Caco-2 (cell line): Measurements from ENCODE around the gene HOXC12. TPM values are rescaled to one million over a fixed set of nuclear protein-coding genes. Genes with fewer than 3 reads are reported as not detected.

Experiments
- BruUV-seq: library from RNA; stranded (reverse); fragments of 400-500 nt; replicated peaks from 2 replicates; lab custom pipeline; 2021; lab: Mats Ljungman, UMichigan
- CTCF ChIA-PET: fragments of 300-600 bp; sonication (Branson Sonifier 250); formaldehyde crosslinking; loops from one replicate; lab custom pipeline; 2022; ENCODE audit warnings: antibody characterized with exemption; lab: Charles Lee
- POLR2A ChIA-PET: fragments of 300-600 bp; sonication (Branson Sonifier 250); formaldehyde crosslinking; loops from one replicate; lab custom pipeline; 2022; ENCODE audit warnings: antibody characterized with exemption; lab: Charles Lee
- DNase-seq, 2 experiments: peaks; one replicate each; pipeline versions ENCODE4 v3.0.0 to v3.0.0-alpha.2; 2020 to 2022
- H3K27me3 ChIP-seq: replicated peaks from 2 replicates; pipeline ENCODE4 v1.6.0; 2011; ENCODE audit warnings: low read length; ENCODE audit not compliant: control insufficient read depth, insufficient read depth
- H3K36me3 ChIP-seq: 2 replicates; pipeline ENCODE4 v1.5.1; 2011; ENCODE audit warnings: low read length; ENCODE audit not compliant: control insufficient read depth, insufficient read depth
- H3K4me1 ChIP-seq: fragments of 250-450 bp; sonication (Bioruptor Pico); 2 replicates; pipeline ENCODE4 v1.5.1; 2020; ENCODE audit warnings: mild to moderate bottlenecking
- H3K4me3 ChIP-seq: 2 replicates; pipeline ENCODE4 v1.5.1; 2011; ENCODE audit warnings: low read depth, mild to moderate bottlenecking, control low read depth, low read length
- H3K9me3 ChIP-seq: fragments of 250-450 bp; sonication (Bioruptor Pico); 2 replicates; pipeline ENCODE4 v1.5.1; 2020; ENCODE audit warnings: mild to moderate bottlenecking, moderate library complexity
- H3K27ac Mint-ChIP-seq: one replicate; pipeline ENCODE4 v1.8.0; 2022; ENCODE audit warnings: mixed read lengths; ENCODE audit not compliant: unreplicated experiment
- H3K27me3 Mint-ChIP-seq: one replicate; pipeline ENCODE4 v1.8.0; 2022; ENCODE audit warnings: mixed read lengths; ENCODE audit not compliant: insufficient read depth, unreplicated experiment
- H3K36me3 Mint-ChIP-seq: one replicate; pipeline ENCODE4 v1.8.0; 2022; ENCODE audit warnings: mild to moderate bottlenecking, mixed read lengths; ENCODE audit not compliant: insufficient read depth, unreplicated experiment
- H3K4me1 Mint-ChIP-seq: one replicate; pipeline ENCODE4 v1.8.0; 2022; ENCODE audit warnings: low read depth, mixed read lengths; ENCODE audit not compliant: unreplicated experiment
- H3K4me3 Mint-ChIP-seq: one replicate; pipeline ENCODE4 v1.8.0; 2022; ENCODE audit warnings: mild to moderate bottlenecking, moderate library complexity, mixed read lengths; ENCODE audit not compliant: unreplicated experiment
- H3K9me3 Mint-ChIP-seq: one replicate; pipeline ENCODE4 v1.8.0; 2022; ENCODE audit warnings: mixed read lengths; ENCODE audit not compliant: unreplicated experiment
- intact Hi-C: fragments of 100-400 bp; cut with micrococcal nuclease; formaldehyde crosslinking; loops from one replicate; pipeline ENCODE4 v1.10.0; 2022; ENCODE audit not compliant: unreplicated experiment
- total RNA-seq: library from RNA; stranded (reverse); gene quantifications from 2 replicates; pipeline ENCODE4 v1.2.3, GENCODE V29; 2022
- TF ChIP-seq, protein P1 (sequence below), 2 experiments: fragments of 200-600 bp in 1 of 2; IDR thresholded peaks; 1 replicate in 1 of 2; 2 replicates in 1 of 2; pipeline versions ENCODE4 v1.5.1 to v1.8.0; 2011 to 2022; ENCODE audit warnings: antibody characterized with exemption in 1 of 2, control low read depth in 1 of 2, inconsistent platforms in 1 of 2, low read depth in 1 of 2, low read length in 1 of 2, mild to moderate bottlenecking in 1 of 2, moderate library complexity in 1 of 2; ENCODE audit not compliant: insufficient read depth in 1 of 2, severe bottlenecking in 1 of 2, unreplicated experiment in 1 of 2

Gene HOXC12
- total RNA-seq, 1 experiment from 2014 or later = 10.3 TPM

DNA sequence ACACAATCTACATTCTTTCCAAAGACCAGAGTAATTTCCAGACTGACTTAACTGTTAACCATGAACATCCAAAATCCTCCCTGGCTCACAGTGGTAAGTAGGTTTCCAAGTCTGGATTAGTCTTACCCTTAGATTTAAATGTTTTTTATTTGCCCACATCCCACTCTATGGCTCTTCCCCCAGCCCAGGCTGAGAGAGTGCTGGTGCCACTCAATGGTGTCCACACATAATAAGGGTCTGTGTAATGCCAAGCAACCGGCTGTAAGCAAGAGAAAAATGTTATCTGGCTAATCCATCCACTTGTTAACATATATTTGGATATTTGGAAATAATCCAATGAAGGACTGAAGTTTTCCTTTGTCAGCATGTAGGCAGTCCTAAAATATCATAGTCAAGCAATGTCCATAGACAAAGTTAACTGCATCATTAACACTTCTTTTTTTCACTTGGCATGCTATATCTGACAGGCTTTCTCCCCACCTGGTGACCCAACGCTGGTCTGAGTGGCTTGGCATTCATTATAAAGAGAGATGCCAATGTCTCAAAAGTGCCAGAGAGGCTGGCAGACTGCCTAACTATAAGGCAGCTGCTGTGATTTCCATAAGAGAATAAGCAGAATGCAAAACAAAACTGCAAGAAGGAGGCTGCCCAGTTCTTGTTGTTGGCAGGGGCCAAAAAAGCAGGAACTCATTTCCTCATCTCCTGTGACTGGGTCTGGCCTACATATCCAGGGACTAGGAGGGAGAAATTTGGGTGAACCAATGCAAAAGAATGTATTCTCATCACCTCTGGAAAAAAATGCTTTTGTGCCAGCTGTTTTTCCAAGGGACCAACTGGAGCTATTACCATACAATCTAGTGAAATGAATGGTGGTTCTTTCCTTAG lies 29.9 kb upstream of the HOXC12 start:
- no TSS peak for BruUV-seq
- intact Hi-C loops = no loop called here
- Mint-ChIP-seq H3K9me3 (no peaks in the 10 kb centered on the region), H3K4me3 (no peak overlapping the region), H3K36me3 (no peaks in the 10 kb centered on the region), H3K27me3 (peaks cover 19% of the 10 kb centered on the region), H3K4me1 (no peaks in the 10 kb centered on the region), H3K27ac (no peak overlapping the region)
- no peak overlapping the region for H3K4me3 ChIP-seq
- POLR2A ChIA-PET = no interaction called here
- no peak for DNase-seq
- no peaks in the 10 kb centered on the region for H3K9me3 ChIP-seq
- TF ChIP-seq, protein P1, sequence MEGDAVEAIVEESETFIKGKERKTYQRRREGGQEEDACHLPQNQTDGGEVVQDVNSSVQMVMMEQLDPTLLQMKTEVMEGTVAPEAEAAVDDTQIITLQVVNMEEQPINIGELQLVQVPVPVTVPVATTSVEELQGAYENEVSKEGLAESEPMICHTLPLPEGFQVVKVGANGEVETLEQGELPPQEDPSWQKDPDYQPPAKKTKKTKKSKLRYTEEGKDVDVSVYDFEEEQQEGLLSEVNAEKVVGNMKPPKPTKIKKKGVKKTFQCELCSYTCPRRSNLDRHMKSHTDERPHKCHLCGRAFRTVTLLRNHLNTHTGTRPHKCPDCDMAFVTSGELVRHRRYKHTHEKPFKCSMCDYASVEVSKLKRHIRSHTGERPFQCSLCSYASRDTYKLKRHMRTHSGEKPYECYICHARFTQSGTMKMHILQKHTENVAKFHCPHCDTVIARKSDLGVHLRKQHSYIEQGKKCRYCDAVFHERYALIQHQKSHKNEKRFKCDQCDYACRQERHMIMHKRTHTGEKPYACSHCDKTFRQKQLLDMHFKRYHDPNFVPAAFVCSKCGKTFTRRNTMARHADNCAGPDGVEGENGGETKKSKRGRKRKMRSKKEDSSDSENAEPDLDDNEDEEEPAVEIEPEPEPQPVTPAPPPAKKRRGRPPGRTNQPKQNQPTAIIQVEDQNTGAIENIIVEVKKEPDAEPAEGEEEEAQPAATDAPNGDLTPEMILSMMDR (IDR thresholded peaks at IDR 0.05; ENCODE audit: insufficient read depth in 1 of 2, low read depth in 1 of 2, low read length in 1 of 2, severe bottlenecking in 1 of 2, unreplicated experiment in 1 of 2) = no peak
- H3K27me3 ChIP-seq = no peaks in the 10 kb centered on the region; the same call in 1 of the 2 replicates
- CTCF ChIA-PET = no interaction called here
- no peaks in the 10 kb centered on the region for H3K36me3 ChIP-seq
- H3K4me1 ChIP-seq = no peaks in the 10 kb centered on the region

- TF ChIP-seq, protein P1 (IDR thresholded peaks at IDR 0.05; ENCODE audit: insufficient read depth in 1 of 2, low read depth in 1 of 2, low read length in 1 of 2, severe bottlenecking in 1 of 2, unreplicated experiment in 1 of 2) = no peak
- H3K27me3 Mint-ChIP-seq = peaks cover 19% of the 10 kb centered on the region
- Histone ChIP-seq H3K9me3 (no peaks in the 10 kb centered on the region), H3K4me1 (peaks cover 3% of the 10 kb centered on the region), H3K4me3 (no peak overlapping the region), H3K36me3 (no peaks in the 10 kb centered on the region), H3K27me3 (no peaks in the 10 kb centered on the region; the same call in 1 of the 2 replicates)
- no peaks in the 10 kb centered on the region for H3K4me1 Mint-ChIP-seq
- H3K36me3 Mint-ChIP-seq = no peaks in the 10 kb centered on the region
- no peak overlapping the region for H3K4me3 Mint-ChIP-seq
- no peak overlapping the region for H3K27ac Mint-ChIP-seq
- intact Hi-C loops = no loop called here
- CTCF ChIA-PET = no interaction called here
- H3K9me3 Mint-ChIP-seq = no peaks in the 10 kb centered on the region
- POLR2A ChIA-PET = no interaction called here
- BruUV-seq = no TSS peak
- no peak for DNase-seq
Measured at GRCh38 chr12:53927220-53928029, 27.3 kb upstream of the HOXC12 start.

DNA sequence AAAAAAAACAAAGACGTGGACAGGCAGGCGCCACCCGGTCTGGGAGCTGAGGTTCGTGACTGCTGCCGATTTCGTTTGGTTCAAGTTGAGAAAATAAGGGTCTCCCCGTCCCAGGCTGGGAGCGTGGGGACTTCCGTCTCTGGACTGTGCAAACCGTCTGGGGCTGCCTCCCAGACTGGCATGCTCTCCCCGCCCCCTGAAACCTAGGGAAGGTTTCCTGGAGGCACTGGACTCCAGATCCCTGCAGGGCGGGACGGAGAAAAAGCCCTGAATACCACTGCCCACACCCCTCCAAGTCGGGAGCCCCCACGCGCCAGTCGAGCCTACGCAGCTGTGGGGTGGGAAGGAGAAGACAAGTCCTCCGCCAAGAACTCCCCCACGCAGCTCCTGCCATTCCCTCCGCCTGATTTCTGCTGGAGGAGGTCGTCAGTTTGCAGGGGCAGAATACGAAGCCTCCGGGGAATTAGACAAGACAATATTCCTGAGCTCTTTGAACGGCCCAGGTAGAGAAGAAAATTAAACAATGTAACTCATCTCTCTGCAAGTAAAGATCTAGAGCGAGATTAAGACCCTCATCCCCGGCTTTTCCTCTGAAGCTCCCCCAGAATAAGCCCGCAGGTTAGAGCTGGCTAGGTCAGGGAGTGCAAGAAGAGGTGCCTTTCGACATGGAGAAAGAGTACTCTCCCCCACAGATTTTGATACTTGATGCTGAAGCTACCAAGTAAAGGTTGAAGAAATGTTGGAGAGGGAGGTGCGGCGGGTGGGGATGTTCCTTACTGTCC lies 26.5 kb upstream of the HOXC12 start:
- DNase-seq = no peak
- no TSS peak for BruUV-seq
- no peak overlapping the region for H3K4me3 Mint-ChIP-seq
- H3K27ac Mint-ChIP-seq = no peak overlapping the region
- peaks cover 18% of the 10 kb centered on the region for H3K27me3 Mint-ChIP-seq
- H3K36me3 Mint-ChIP-seq = no peaks in the 10 kb centered on the region
- H3K36me3 ChIP-seq = no peaks in the 10 kb centered on the region
- H3K9me3 Mint-ChIP-seq = no peaks in the 10 kb centered on the region
- H3K4me1 Mint-ChIP-seq = peaks cover under 1% of the 10 kb centered on the region
- CTCF ChIA-PET = no interaction called here
- H3K4me3 ChIP-seq = no peak overlapping the region
- intact Hi-C loops = no loop called here
- no peaks in the 10 kb centered on the region; the same call in 1 of the 2 replicates for H3K27me3 ChIP-seq
- peaks cover 11% of the 10 kb centered on the region for H3K4me1 ChIP-seq
- POLR2A ChIA-PET = no interaction called here
- H3K9me3 ChIP-seq = no peaks in the 10 kb centered on the region
- TF ChIP-seq, protein P1 (IDR thresholded peaks at IDR 0.05; ENCODE audit: insufficient read depth in 1 of 2, low read depth in 1 of 2, low read length in 1 of 2, severe bottlenecking in 1 of 2, unreplicated experiment in 1 of 2) = no peak
